OCI-M2 (cell line): ENCODE measurements around the gene FXYD1.
A peak's percentile ranks its signal among the peaks of the same experiment; 100 is the strongest.

Experiments
- DNase-seq: peaks from one replicate; lab custom pipeline; 2025; ENCODE audit not compliant: unreplicated experiment; lab: John Stamatoyannopoulos, UW

The FXYD1 gene

GRCh38 chr19:35160629-35161433 is 22.2 kb downstream of the FXYD1 start:
- no peak for DNase-seq

- DNase-seq, result no peak
Measured at GRCh38 chr19:35161434-35161743, 22.8 kb downstream of the FXYD1 start.

- no peak for DNase-seq
Measured at GRCh38 chr19:35162471-35163326, 24.1 kb downstream of the FXYD1 start.

- DNase-seq, result no peak
Measured at GRCh38 chr19:35164418-35164817, 25.8 kb downstream of the FXYD1 start.

GRCh38 chr19:35165200-35166058 is 26.8 kb downstream of the FXYD1 start:
- no peak for DNase-seq

GRCh38 chr19:35166100-35167063 is 27.8 kb downstream of the FXYD1 start:
- peak; percentile 89 for DNase-seq

GRCh38 chr19:35167251-35168119 is 28.9 kb downstream of the FXYD1 start:
- DNase-seq, result peak; percentile 87

GRCh38 chr19:35168196-35168595 is 29.6 kb downstream of the FXYD1 start:
- DNase-seq, result no peak

GRCh38 chr19:35169221-35169995 is 30.8 kb downstream of the FXYD1 start:
- no peak for DNase-seq

- DNase-seq, result no peak
Measured at GRCh38 chr19:35170359-35171061, 31.9 kb downstream of the FXYD1 start.

GRCh38 chr19:35171730-35172129 is 33.1 kb downstream of the FXYD1 start:
- DNase-seq, result no peak

GRCh38 chr19:35174226-35174625 is 35.6 kb downstream of the FXYD1 start:
- DNase-seq, result no peak

GRCh38 chr19:35176181-35176570 is 37.6 kb downstream of the FXYD1 start:
- DNase-seq, result no peak

- no peak for DNase-seq
Measured at GRCh38 chr19:35177377-35178274, 39.0 kb downstream of the FXYD1 start.

GRCh38 chr19:35178701-35179100 is 40.1 kb downstream of the FXYD1 start:
- DNase-seq, result no peak

- no peak for DNase-seq
Measured at GRCh38 chr19:35179830-35180229, 41.2 kb downstream of the FXYD1 start.

GRCh38 chr19:35181387-35181786 is 42.8 kb downstream of the FXYD1 start:
- no peak for DNase-seq
